Karpas-422 (cell line): ENCODE data around the gene TMED10. TPM values are rescaled to one million over a fixed set of nuclear protein-coding genes. Genes with fewer than 3 reads are reported as not detected.

Experiments
- DNase-seq: peaks from one replicate; pipeline ENCODE4 v3.0.0-alpha.2; 2015
- H2AFZ ChIP-seq: fragments of 200-600 bp; sonication (generic); 2 replicates; pipeline ENCODE4 v1.6.1; 2014; ENCODE audit warnings: antibody characterized with exemption, low read length, mixed read lengths
- H3K27ac ChIP-seq: fragments of 200-600 bp; sonication (generic); 2 replicates; pipeline ENCODE4 v1.5.1; 2014; ENCODE audit warnings: mild to moderate bottlenecking, low read length, moderate library complexity
- H3K27me3 ChIP-seq: fragments of 200-600 bp; sonication (generic); 2 replicates; pipeline ENCODE4 v1.6.1; 2014; ENCODE audit warnings: low read length, mixed read lengths
- H3K36me3 ChIP-seq: fragments of 200-600 bp; sonication (generic); 2 replicates; pipeline ENCODE4 v1.6.1; 2014; ENCODE audit warnings: low read length, mixed read lengths; ENCODE audit not compliant: insufficient read depth
- H3K4me1 ChIP-seq: fragments of 200-600 bp; sonication (generic); 2 replicates; pipeline ENCODE4 v1.6.1; 2014; ENCODE audit warnings: mild to moderate bottlenecking, low read length, mixed read lengths
- H3K4me2 ChIP-seq: fragments of 200-600 bp; sonication (generic); 2 replicates; pipeline ENCODE4 v1.6.1; 2014; ENCODE audit warnings: low read length, low read depth, mild to moderate bottlenecking; ENCODE audit not compliant: poor library complexity, severe bottlenecking
- H3K4me3 ChIP-seq: fragments of 200-600 bp; sonication (generic); 2 replicates; pipeline ENCODE4 v1.5.1; 2014; ENCODE audit warnings: mild to moderate bottlenecking, antibody characterized with exemption, low read length, mixed read lengths
- H3K79me2 ChIP-seq: fragments of 200-600 bp; sonication (generic); 2 replicates; pipeline ENCODE4 v1.6.1; 2014; ENCODE audit warnings: mild to moderate bottlenecking, low read length, mixed read lengths
- H3K9ac ChIP-seq: fragments of 200-600 bp; sonication (generic); 2 replicates; pipeline ENCODE4 v1.6.0; 2014; ENCODE audit warnings: low read length
- H3K9me2 ChIP-seq: fragments of 200-600 bp; sonication (generic), shearing (Covaris generic); replicated peaks from 2 replicates; pipeline ENCODE4 v1.6.0; 2014; ENCODE audit warnings: mild to moderate bottlenecking, low read length, moderate library complexity; ENCODE audit not compliant: insufficient read depth
- H3K9me3 ChIP-seq: fragments of 300-700, 200-600 bp; sonication (generic); 2 replicates; pipeline ENCODE4 v1.6.1; 2014; ENCODE audit warnings: low read length, mixed read lengths
- H4K20me1 ChIP-seq: fragments of 200-600 bp; sonication (generic); 2 replicates; pipeline ENCODE4 v1.6.1; 2014; ENCODE audit warnings: mild to moderate bottlenecking, antibody characterized with exemption, low read length, low read depth; ENCODE audit not compliant: insufficient read depth
- small RNA-seq: library from RNA; depleted of rRNA; stranded (forward); fragments of <200 nt; gene quantifications from one replicate; pipeline ENCODE3, GENCODE V24; 2014
- total RNA-seq: library from RNA; depleted of rRNA; stranded (reverse); fragments of >200 nt; shearing (Covaris generic); gene quantifications from 2 replicates; pipeline ENCODE4 v1.2.3, GENCODE V29; 2014; ENCODE audit warnings: low replicate concordance; rRNA removed

Gene TMED10
- total RNA-seq, 1 experiment from 2014 or later: 349 TPM

GRCh38 chr14:75081660-75082229 is 94.7 kb downstream of the TMED10 start:
- Histone ChIP-seq H4K20me1 (no peaks in the 10 kb centered on the region), H3K4me2 (no peak overlapping the region), H3K79me2 (no peaks in the 10 kb centered on the region), H3K4me3 (no peak overlapping the region), H2AFZ (no peak overlapping the region), H3K9me2 (no peaks in the 10 kb centered on the region), H3K9me3 (no peaks in the 10 kb centered on the region), H3K4me1 (peaks cover 16% of the 10 kb centered on the region), H3K36me3 (peaks cover 52% of the 10 kb centered on the region), H3K27ac (no peak overlapping the region), H3K27me3 (no peaks in the 10 kb centered on the region), H3K9ac (no peak overlapping the region)
- DNase-seq: no peak

Small RNA genes lying within 50 kb of the gene (small RNA-seq; reads per million reads assigned to genes)
- gene HIF1AP1 (0.16 reads per million), gene RNU4ATAC14P (not detected)

Other genes with a start within 250 kb of the TMED10 start
- gene PGF, start 221.0 kb downstream of the TMED10 start, total RNA-seq: 3.5 and 8.3 TPM in 2 replicates
- 86.5 and 106 TPM in 2 replicates for gene EIF2B2, start 173.7 kb downstream of the TMED10 start, total RNA-seq
- gene MLH3, start 125.1 kb downstream of the TMED10 start, total RNA-seq: 58.3 and 71.5 TPM in 2 replicates
- gene ACYP1, start 112.6 kb downstream of the TMED10 start, total RNA-seq: 80.3 and 84.2 TPM in 2 replicates
- 1.1 and 2.9 TPM in 2 replicates for gene ZC2HC1C, start 107.0 kb downstream of the TMED10 start, total RNA-seq
- 103 and 179 TPM in 2 replicates for gene NEK9, start 49.6 kb downstream of the TMED10 start, total RNA-seq
- 3.8 and 5.5 TPM in 2 replicates for gene FOS, start 102.2 kb upstream of the TMED10 start, total RNA-seq